Measurements from ENCODE around the gene ANXA2. TPM values are rescaled to one million over a fixed set of nuclear protein-coding genes. Genes with fewer than 3 reads are reported as not detected.

Gene ANXA2
- polyA plus RNA-seq, 1 experiment = 5,886 TPM

- H3K27me3 ChIP-seq (ENCODE audit: control insufficient read depth, insufficient read depth, low read length) = no peaks in the 10 kb centered on the region
- POLR2A ChIA-PET = interaction anchor here (0.6 to 0.7 kb wide), 3 partner anchors 11 to 1441 kb away, joined by 3 to 5 read pairs (median 3); no protein-coding TSS in a partner anchor
- peak overlapping the region; percentile 98 for H3K4me3 ChIP-seq (ENCODE audit: low read depth, low read length)
- no peak for TF ChIP-seq CTCF (IDR thresholded peaks at IDR 0.05; ENCODE audit: insufficient read depth, low read depth, low read length)
- H3K36me3 ChIP-seq (ENCODE audit: control insufficient read depth, insufficient read depth, low read length) = peaks cover 11% of the 10 kb centered on the region
- CTCF ChIA-PET = no interaction called here
- no peak for DNase-seq (ENCODE audit: low read depth)
Observed at GRCh38 chr15:60394689-60395097, 3.1 kb downstream of the ANXA2 start.

- DNase-seq (ENCODE audit: low read depth) = peak; percentile 98
- H3K36me3 ChIP-seq (ENCODE audit: control insufficient read depth, insufficient read depth, low read length) = peaks cover 13% of the 10 kb centered on the region
- ChIA-PET CTCF (interaction anchor here (0.7 kb wide), 1 partner anchor 36 kb away, joined by 3 read pairs; no protein-coding TSS in a partner anchor), POLR2A (interaction anchor here (0.5 to 1.7 kb wide), 4 partner anchors 12 to 83 kb away, joined by 3 to 5 read pairs (median 4); no protein-coding TSS in a partner anchor)
- TF ChIP-seq CTCF (IDR thresholded peaks at IDR 0.05; ENCODE audit: insufficient read depth, low read depth, low read length) = no peak
- H3K27me3 ChIP-seq (ENCODE audit: control insufficient read depth, insufficient read depth, low read length) = no peaks in the 10 kb centered on the region
- H3K4me3 ChIP-seq (ENCODE audit: low read depth, low read length) = peak overlapping the region; percentile 98
Observed at GRCh38 chr15:60392986-60393790, 4.6 kb downstream of the ANXA2 start.

GRCh38 chr15:60392601-60392985 lies 5.2 kb downstream of the ANXA2 start:
- CTCF ChIA-PET = interaction anchor here (0.7 kb wide), 1 partner anchor 35 kb away, joined by 3 read pairs; no protein-coding TSS in a partner anchor
- Histone ChIP-seq H3K36me3 (ENCODE audit: control insufficient read depth, insufficient read depth, low read length) (peaks cover 13% of the 10 kb centered on the region), H3K27me3 (ENCODE audit: control insufficient read depth, insufficient read depth, low read length) (no peaks in the 10 kb centered on the region), H3K4me3 (ENCODE audit: low read depth, low read length) (peak overlapping the region; percentile 28)
- POLR2A ChIA-PET = interaction anchor here (1.4 to 1.7 kb wide), 2 partner anchors 11 to 15 kb away, joined by 3 to 5 read pairs; no protein-coding TSS in a partner anchor
- no peak for DNase-seq (ENCODE audit: low read depth)
- TF ChIP-seq CTCF (IDR thresholded peaks at IDR 0.05; ENCODE audit: insufficient read depth, low read depth, low read length) = no peak

- TF ChIP-seq CTCF (IDR thresholded peaks at IDR 0.05; ENCODE audit: insufficient read depth, low read depth, low read length) = no peak
- no peak for DNase-seq (ENCODE audit: low read depth)
- POLR2A ChIA-PET = interaction anchor here (1.0 kb wide), 1 partner anchor 8 kb away, joined by 3 read pairs; no protein-coding TSS in a partner anchor
- Histone ChIP-seq H3K36me3 (ENCODE audit: control insufficient read depth, insufficient read depth, low read length) (peaks cover 16% of the 10 kb centered on the region), H3K27me3 (ENCODE audit: control insufficient read depth, insufficient read depth, low read length) (no peaks in the 10 kb centered on the region), H3K4me3 (ENCODE audit: low read depth, low read length) (peak overlapping the region; percentile 30)
- CTCF ChIA-PET = interaction anchor here (0.7 kb wide), 1 partner anchor 21 kb away, joined by 3 read pairs; no protein-coding TSS in a partner anchor
Observed at GRCh38 chr15:60391722-60392315, 6.0 kb downstream of the ANXA2 start.
